ENCODE data around the gene GNA15.

GNA15 gene

GRCh38 chr19:3183721-3184641 lies 48.1 kb downstream of the GNA15 start:
- H3K4me3 ChIP-seq (ENCODE audit: low read depth, low read length) = no peak overlapping the region
- in situ Hi-C loops (cut with HindIII; ENCODE audit: low sequenced_read_pairs) = no loop called here

DNA sequence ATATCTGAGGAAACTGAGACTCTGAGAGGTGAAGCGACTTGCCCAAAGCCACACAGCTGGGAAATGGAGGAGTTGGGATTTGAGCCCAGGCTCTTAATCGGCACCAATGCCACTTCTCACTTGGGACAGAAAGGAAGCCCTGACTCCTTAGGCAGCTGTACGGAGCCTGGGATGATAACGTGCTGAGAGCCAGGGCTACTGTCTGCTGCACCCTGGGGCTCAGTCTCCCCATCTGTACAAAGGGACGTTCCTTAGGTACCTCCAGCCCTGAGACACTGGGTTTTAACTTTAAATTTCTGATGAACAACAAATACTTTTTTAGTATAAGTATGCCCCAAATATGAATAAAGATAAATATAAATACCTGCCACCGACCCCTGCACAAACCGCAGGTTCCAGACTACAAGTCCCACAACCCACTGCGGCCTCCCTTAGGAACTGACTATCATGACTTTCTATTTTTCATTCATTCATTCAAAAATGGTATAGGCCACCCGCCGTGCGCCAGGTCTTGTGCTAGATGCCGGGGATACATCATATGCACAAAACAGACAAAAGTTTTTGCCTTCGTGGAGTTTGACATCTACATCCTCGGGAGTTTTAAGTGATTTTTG lies 49.1 kb downstream of the GNA15 start:
- no peak for DNase-seq (ENCODE audit: low read depth, low spot score)
- TF ChIP-seq, protein P1, sequence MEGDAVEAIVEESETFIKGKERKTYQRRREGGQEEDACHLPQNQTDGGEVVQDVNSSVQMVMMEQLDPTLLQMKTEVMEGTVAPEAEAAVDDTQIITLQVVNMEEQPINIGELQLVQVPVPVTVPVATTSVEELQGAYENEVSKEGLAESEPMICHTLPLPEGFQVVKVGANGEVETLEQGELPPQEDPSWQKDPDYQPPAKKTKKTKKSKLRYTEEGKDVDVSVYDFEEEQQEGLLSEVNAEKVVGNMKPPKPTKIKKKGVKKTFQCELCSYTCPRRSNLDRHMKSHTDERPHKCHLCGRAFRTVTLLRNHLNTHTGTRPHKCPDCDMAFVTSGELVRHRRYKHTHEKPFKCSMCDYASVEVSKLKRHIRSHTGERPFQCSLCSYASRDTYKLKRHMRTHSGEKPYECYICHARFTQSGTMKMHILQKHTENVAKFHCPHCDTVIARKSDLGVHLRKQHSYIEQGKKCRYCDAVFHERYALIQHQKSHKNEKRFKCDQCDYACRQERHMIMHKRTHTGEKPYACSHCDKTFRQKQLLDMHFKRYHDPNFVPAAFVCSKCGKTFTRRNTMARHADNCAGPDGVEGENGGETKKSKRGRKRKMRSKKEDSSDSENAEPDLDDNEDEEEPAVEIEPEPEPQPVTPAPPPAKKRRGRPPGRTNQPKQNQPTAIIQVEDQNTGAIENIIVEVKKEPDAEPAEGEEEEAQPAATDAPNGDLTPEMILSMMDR (IDR thresholded peaks at IDR 0.05; ENCODE audit: low read depth, low read length) = no peak
- in situ Hi-C loops (cut with HindIII; ENCODE audit: low sequenced_read_pairs) = no loop called here
- H3K4me3 ChIP-seq (ENCODE audit: low read depth, low read length) = peak overlapping the region; percentile 73

More at GRCh38 chr19:3183721-3184641, 48.1 kb downstream of the GNA15 start:
- no peak for DNase-seq (ENCODE audit: low read depth, low spot score)
- TF ChIP-seq, protein P1 (IDR thresholded peaks at IDR 0.05; ENCODE audit: low read depth, low read length) = no peak

- TF ChIP-seq, protein P1 (IDR thresholded peaks at IDR 0.05; ENCODE audit: low read depth, low read length) = no peak
- H3K4me3 ChIP-seq (ENCODE audit: low read depth, low read length) = peak within 1 kb of the TSS; percentile 73
- in situ Hi-C loops (cut with HindIII; ENCODE audit: low sequenced_read_pairs) = no loop called here
- peak; percentile 96 for DNase-seq (ENCODE audit: low read depth, low spot score)
Observed at GRCh38 chr19:3185461-3186159, 49.8 kb downstream of the GNA15 start, which contains the start of gene NCLN. Gene NCLN (plus strand): TSS chr19:3185930. CDS start chr19:3186031, 101 bp downstream.

- DNase-seq (ENCODE audit: low read depth, low spot score) = no peak
- peak overlapping the region; percentile 73 for H3K4me3 ChIP-seq (ENCODE audit: low read depth, low read length)
- TF ChIP-seq, protein P1 (IDR thresholded peaks at IDR 0.05; ENCODE audit: low read depth, low read length) = no peak
- in situ Hi-C loops (cut with HindIII; ENCODE audit: low sequenced_read_pairs) = no loop called here
Observed at GRCh38 chr19:3186160-3186688, 50.4 kb downstream of the GNA15 start.

GRCh38 chr19:3186891-3187661 lies 51.2 kb downstream of the GNA15 start:
- H3K4me3 ChIP-seq (ENCODE audit: low read depth, low read length) = peak overlapping the region; percentile 73
- DNase-seq (ENCODE audit: low read depth, low spot score) = no peak
- TF ChIP-seq, protein P1 (IDR thresholded peaks at IDR 0.05; ENCODE audit: low read depth, low read length) = no peak
- in situ Hi-C loops (cut with HindIII; ENCODE audit: low sequenced_read_pairs) = no loop called here
